Central memory CD4-positive, alpha-beta T cell (primary cell): ENCODE measurements around the gene CKMT1B.
"Not testable (repeated sequence)": the region's sequence is repeated elsewhere in the genome, so short reads cannot be mapped to it uniquely, and the experiment has no call there.

Experiments used
- DNase-seq: peaks from one replicate; pipeline ENCODE4 v3.0.0; 2022
- total RNA-seq, 3 experiments: gene quantifications; one replicate each; lab custom pipeline; 2026; lab: John Stamatoyannopoulos, UW

CKMT1B gene
- total RNA-seq = 0 reads per million in 3 experiments

GRCh38 chr15:43593328-43594190, at the start of gene CKMT1B:
TSS of gene CKMT1B (plus strand) at chr15:43594027. CDS start at chr15:43594219, 192 bp downstream.
- not testable (repeated sequence) for DNase-seq

GRCh38 chr15:43544266-43544665, 49.6 kb upstream of the CKMT1B start:
- DNase-seq = no peak

DNA sequence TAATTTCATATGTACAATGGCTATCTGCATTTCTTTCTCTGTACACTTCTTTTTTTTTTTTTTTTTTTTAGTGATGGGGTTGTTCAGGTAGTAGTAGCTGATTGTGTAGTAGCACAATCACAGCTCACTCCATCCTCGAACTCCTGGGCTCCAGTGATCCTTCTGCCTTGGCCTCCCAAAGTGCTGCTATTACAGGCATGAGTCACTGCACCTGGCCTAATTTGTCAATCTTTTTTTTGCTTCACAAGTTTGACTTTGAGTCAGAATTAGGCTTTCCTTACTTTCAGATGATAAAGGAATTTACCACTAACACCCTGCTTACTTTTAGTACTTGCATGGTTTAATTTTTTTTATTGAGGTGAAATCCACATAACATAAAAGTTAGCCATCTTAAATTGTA, 48.4 kb upstream of the CKMT1B start:
- DNase-seq = no peak

DNA sequence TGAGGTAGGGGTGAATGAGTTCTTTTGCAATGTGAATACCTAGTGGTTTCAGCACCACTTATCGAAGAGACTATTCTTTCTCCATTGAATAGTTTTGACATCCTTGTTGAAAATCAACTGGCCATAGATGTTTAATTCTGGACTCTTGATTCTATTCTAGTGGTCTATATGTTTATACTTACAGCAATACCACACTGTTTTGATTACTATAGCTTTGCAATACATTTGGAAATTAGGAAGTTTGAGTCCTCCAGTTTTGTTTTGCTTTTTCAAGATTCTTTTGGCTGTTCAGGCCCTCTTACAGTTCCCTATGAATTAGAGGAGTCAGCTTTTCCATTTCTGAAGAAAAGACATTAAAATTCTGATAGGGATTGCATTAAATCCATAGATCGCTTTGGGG, 46.3 kb upstream of the CKMT1B start:
- DNase-seq = no peak

DNA sequence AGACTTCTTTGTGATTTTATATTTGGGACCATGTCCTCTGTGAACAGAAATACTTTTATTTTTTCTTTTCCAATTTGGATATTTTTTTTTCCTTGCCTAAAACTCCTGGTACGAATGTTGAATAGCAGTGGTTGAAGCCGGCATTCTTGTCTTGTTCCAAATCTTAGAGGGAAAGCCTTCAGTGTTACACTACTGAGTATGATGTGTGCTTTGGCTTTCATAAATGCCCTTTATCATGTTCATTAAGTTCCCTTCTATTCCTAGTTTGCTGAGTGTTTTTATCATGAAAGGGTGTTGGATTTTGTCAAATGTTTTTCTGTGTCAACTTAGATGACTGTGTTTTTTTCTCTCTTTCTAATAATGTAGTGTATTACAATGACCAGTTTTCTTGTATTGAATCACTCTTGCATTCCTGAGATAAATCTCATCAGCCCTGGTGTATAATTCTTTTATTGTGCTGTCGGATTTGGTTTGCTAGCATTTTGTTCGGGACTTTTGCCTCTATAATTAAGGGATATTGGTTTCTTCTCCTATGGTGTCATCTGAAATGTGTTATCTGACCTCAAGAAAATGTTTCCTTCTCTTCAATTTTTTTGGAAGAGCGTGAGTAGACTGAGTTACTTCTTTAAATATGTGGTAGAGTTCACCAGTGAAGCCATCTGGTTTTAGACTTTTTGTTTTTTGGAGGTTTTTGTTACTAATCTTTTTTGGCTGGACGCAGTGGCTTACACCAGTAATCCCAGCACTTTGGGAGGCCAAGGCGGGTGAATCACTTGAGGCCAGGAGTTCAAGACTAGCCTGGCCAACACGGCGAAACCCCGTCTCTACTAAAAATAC, 43.1 kb upstream of the CKMT1B start:
- DNase-seq = no peak

GRCh38 chr15:43552256-43552655, 41.6 kb upstream of the CKMT1B start:
- DNase-seq = no peak

- no peak for DNase-seq
Measured at GRCh38 chr15:43552986-43553385, 40.8 kb upstream of the CKMT1B start.

DNA sequence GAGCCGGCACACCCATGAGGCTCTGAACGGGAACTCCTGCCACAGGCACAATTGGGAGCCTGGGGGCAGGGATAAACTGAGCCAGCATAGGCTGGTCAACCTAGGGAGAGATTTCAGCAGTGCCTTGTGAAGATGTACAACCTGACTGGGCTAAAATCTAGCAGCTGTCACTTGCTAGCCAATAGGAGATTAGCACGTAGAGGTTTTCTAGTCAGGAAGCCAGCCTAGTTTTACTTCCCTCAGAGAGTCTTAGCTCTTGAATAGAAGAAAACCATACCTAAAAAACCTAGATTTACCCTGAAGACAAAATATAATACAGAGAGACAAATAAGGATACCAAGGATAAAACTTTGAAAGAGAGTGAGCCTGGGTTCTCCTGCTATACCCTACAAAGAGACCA, 31.1 kb upstream of the CKMT1B start:
- not testable (repeated sequence) for DNase-seq

DNA sequence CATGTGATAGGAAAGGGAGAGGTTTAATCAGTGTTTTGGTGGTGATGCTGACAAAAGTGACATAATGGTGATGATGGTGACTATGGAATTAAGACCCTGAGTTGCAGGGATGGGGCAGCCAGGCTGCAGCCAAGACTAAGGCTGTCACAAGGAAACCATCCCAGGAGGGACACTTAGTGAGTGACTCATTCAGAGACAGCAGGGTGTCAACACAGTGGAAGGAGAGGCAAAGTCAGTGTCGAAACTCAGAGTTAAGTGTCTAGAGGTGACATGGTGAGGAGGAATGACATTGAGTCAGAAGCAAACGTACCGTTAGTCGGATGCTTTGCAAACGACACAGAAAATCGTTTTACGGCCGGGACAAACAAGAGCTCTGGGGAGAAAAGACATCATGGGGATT, 30.0 kb upstream of the CKMT1B start:
- DNase-seq = not testable (repeated sequence)

DNA sequence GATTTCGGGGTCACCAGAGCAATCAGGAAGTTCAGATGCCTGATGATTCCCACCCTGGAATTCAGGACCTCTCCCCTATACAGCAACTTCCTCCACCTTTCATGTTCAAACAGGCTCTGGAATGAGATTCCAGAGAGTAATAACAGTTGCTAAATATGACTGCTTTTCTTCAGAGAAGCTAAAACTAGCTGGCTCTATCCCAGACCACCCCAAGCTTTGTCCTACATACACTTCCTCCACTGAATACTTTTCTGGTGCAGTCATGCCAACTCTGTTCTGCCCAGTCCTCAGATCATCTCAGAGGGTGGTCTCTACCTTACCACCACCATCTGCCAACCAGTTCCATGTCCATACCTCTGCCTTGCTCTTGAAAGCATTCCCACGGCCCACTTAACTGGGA, 27.2 kb upstream of the CKMT1B start:
- not testable (repeated sequence) for DNase-seq

DNA sequence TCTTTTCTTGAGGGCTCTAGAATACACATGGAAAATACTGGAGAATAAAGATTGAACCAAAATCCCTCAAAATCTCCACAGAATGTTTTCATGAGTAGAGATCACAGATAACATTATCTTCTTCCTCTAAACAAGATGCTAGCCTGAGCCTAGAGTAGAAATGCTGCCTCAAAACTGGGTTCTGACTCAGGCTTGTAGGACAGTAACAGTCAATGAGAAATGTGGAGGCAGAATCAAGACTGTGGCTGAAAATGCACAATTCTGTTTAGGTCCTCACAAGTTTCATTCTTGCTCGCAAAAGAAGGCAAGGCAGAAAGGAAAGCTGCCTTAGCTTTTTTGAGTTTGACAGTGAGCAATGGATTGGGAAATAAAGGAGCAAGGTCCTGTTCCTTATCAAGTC, 19.2 kb upstream of the CKMT1B start:
- not testable (repeated sequence) for DNase-seq

GRCh38 chr15:43589778-43590466, 3.9 kb upstream of the CKMT1B start, which contains the start of gene PPIP5K1:
TSS of gene PPIP5K1 (minus strand) at chr15:43590208. CDS start at chr15:43584504, 5,704 bp downstream.
- DNase-seq = not testable (repeated sequence)

DNA sequence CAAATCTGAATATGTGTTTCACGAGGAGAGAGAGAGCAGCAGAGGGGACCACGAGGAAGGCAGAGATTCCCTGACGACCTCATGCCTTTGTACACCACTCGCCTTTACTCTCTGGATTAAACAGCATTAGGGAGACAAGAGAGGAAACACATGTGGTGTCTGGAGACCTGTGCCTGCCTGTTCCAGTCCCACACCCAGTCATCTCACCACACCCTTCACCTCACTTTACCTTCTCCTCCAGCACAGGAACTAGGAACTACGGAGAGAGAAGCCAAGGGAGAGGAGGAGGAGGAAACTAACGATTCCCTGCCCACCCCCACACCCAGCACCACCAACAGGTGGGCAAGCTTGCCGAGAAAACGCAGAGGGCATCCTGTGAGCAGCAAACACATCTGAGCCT, 986 bp upstream of the CKMT1B start:
- DNase-seq = not testable (repeated sequence)

- not testable (repeated sequence) for DNase-seq
Measured at GRCh38 chr15:43599131-43599530, 5.3 kb downstream of the CKMT1B start.

DNA sequence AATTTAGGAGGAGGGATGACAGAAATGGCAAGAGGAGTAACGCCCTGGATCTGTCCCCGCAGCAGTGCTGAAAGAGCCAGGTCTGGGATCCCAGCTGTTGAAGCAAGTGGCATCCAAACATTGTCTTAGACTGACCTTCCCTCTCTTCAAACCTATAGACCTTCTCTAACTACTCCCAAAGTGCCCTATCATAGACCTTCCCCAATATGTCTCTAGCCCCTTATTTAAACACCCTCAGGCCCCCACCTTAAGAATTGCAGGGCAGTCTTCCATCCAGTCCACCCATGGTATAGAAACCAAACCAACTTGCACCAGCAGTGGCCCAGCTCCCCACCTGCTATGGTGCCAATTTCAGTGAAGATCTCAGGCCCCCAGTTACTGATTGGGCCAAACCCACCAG, 6.4 kb downstream of the CKMT1B start:
- DNase-seq = not testable (repeated sequence)

GRCh38 chr15:43602233-43602632, 8.4 kb downstream of the CKMT1B start:
- not testable (repeated sequence) for DNase-seq

GRCh38 chr15:43617750-43618149, 23.9 kb downstream of the CKMT1B start:
- DNase-seq = not testable (repeated sequence)

- DNase-seq = not testable (repeated sequence)
Measured at GRCh38 chr15:43618700-43619099, 24.9 kb downstream of the CKMT1B start, which contains the start of gene STRC. TSS of gene STRC (minus strand) at chr15:43618800. CDS start at chr15:43618722, 78 bp downstream.

DNA sequence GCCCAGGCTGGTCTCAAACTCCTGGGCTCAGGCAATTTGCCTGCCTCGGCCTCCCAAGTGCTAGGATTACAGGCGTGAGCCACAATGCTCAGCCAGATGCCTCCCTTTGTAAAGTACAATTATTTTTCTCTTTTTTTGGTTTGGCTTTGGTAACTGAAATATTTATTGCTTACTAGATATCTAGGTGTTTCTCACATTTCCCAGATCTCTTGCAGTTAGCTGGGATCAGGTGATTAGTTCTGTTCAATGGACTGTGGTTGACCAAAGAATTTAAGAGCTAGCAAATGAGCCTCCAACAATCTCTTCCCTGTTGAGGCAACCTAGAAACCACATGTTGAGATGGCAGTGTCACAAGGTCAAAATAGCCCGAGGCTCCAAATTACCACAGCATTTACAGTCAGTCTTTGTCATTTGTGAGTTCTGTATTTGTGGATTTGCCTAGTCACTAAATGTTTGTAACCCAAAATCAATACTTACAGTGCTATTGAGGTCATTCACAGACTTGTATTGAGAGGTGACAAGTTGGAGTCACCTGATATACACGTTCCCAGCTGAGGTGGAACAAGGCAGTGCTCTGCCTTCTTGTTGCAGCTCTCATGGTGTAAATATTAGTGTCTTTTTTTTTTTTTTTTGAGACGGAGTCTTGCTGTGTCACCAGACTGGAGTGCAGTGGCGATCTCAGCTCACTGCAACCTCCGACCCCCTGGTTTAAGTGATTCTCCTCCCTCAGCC, 28.4 kb downstream of the CKMT1B start:
- not testable (repeated sequence) for DNase-seq

- no peak for DNase-seq
Measured at GRCh38 chr15:43625106-43625505, 31.3 kb downstream of the CKMT1B start.

DNA sequence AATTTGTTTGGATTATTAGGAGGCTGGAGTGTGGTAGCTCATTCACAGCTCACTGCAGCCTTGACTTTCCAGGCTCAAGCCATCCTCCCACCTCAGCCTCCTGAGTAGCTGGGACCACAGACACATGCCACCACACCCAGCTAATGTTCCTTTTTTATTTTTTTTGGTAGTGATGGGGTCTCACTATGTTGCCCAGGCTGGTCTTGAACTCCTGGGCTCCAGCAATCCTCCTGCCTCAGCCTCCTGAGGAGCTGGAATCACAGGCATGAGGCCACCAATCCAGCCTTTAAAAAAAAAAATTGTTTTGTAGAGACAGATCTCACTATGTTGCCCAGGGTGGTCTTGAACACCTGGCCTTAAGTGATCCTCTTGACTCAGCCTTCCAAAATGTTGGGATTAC, 33.1 kb downstream of the CKMT1B start:
- not testable (repeated sequence) for DNase-seq
